Activated naive CD8-positive, alpha-beta T cell treated with anti-CD3 and anti-CD28 coated beads, Interleukin-2, amount 50 U/mL, for 24 hours (primary cell): Measurements from ENCODE around the gene DZIP3.
A peak's percentile ranks its signal among the peaks of the same experiment; 100 is the strongest.
"Not testable (repeated sequence)": the region's sequence is repeated elsewhere in the genome, so short reads cannot be mapped to it uniquely, and the experiment has no call there.

Experiments
- ATAC-seq: fragments of 150-1000 bp; cut with Tn5 transposase; one replicate; pipeline ENCODE4 v1.10.0; 2021
- DNase-seq: peaks from one replicate; pipeline ENCODE4 v3.0.0; 2021
- H3K27ac Mint-ChIP-seq: one replicate; pipeline ENCODE4 v1.8.0; 2021; ENCODE audit warnings: mild to moderate bottlenecking, mixed read lengths
- H3K27me3 Mint-ChIP-seq: one replicate; pipeline ENCODE4 v1.8.0; 2021; ENCODE audit warnings: mixed read lengths
- H3K36me3 Mint-ChIP-seq: one replicate; pipeline ENCODE4 v1.8.0; 2021; ENCODE audit warnings: low read depth, mixed read lengths
- H3K4me1 Mint-ChIP-seq: one replicate; pipeline ENCODE4 v1.8.0; 2021; ENCODE audit warnings: mixed read lengths
- H3K4me3 Mint-ChIP-seq: one replicate; pipeline ENCODE4 v1.8.0; 2021; ENCODE audit warnings: mild to moderate bottlenecking, moderate library complexity, mixed read lengths
- H3K9me3 Mint-ChIP-seq: one replicate; pipeline ENCODE4 v1.8.0; 2021; ENCODE audit warnings: mixed read lengths

DZIP3 gene

DNA sequence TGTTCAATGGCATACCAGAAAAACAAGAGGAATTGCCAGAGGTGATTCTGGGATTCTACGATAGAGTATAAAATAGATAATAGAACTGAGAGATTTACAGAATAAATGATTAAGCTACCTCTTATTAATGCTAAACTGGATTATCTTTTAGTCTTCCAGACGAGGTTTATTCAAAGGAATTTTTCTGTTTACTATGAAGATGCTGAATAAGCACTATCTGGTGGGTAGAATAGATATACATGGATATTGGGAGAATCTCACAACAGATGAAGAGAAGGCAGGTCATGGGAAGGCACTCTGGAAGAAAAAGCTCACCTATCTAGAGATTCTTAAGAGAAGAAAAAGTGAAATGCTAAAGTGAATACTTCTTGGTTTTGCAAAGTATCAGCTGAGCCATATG is 11.5 kb upstream of the DZIP3 start:
- Mint-ChIP-seq H3K4me3 (no peak overlapping the region), H3K4me1 (peaks cover 7% of the 10 kb centered on the region), H3K27me3 (no peaks in the 10 kb centered on the region), H3K9me3 (peaks cover 10% of the 10 kb centered on the region), H3K27ac (no peak overlapping the region), H3K36me3 (peaks cover 56% of the 10 kb centered on the region)
- DNase-seq (no peak), ATAC-seq (no peak)

DNA sequence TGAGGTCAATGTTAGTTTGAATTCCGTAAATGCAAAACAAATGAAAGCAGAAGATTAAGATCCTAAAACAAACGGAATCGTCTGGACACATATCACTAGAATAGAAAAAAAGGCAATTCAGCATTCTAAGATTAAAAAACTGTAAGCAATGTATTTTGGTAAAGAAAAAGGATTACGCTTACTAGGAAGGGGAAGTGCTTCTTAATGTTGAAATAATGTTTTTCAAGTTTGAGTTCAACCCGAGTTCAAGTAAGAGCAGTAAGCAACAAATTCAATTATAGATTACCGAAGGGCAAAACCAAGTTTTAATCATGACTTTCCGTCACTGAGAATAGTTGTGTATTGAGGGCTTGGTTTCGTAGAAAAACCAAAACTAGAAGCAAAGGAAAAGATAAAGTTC is 921 bp upstream of the DZIP3 start:
- no peak for ATAC-seq
- H3K27ac Mint-ChIP-seq: peak overlapping the region; percentile 98
- no peak for DNase-seq
- H3K4me1 Mint-ChIP-seq: peaks cover 43% of the 10 kb centered on the region
- peaks cover 27% of the 10 kb centered on the region for H3K36me3 Mint-ChIP-seq
- H3K4me3 Mint-ChIP-seq: peak overlapping the region; percentile 98
- no peaks in the 10 kb centered on the region for H3K27me3 Mint-ChIP-seq
- no peaks in the 10 kb centered on the region for H3K9me3 Mint-ChIP-seq

DNA sequence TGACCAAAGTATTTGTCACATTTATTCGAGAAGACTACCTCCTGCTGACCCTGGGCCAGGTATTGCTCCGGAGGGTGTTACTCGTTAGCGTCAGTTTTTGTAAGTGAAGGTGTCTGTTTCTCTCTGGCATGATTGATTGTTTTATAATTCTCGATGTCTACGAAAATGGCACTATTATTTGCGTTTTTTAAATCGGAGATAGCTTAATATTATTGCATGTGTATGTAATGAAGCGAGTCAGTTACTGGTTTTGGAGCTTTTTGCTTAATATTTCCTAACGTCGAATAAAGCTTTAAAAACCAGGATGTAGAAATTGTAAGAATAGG is 439 bp downstream of the DZIP3 start:
- Mint-ChIP-seq H3K36me3 (peaks cover 18% of the 10 kb centered on the region), H3K27me3 (no peaks in the 10 kb centered on the region), H3K4me3 (peak overlapping the region; percentile 98), H3K9me3 (no peaks in the 10 kb centered on the region), H3K27ac (peak overlapping the region; percentile 98), H3K4me1 (peaks cover 43% of the 10 kb centered on the region)
- DNase-seq (no peak), ATAC-seq (no peak)

DNA sequence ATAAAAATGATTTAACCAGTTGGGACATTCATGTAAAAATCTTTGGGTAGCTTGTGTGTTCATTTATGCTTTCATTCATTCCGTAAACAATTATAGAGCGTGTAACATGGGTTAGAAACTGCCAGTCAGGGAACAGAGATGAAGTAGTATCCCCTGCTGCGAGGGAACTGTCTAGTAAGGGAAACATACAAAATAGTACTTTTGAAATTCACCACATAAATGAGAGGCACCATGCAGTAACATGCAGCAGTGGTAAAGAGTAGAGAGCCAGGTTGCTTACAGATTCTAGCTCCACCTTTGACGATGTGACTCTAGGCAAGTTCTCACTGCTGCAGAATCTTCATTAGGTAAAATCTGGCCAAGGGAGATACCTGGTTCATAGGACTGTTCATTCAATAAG is 938 bp downstream of the DZIP3 start:
- ATAC-seq (no peak), DNase-seq (no peak)
- Mint-ChIP-seq H3K4me1 (peaks cover 43% of the 10 kb centered on the region), H3K27ac (peak overlapping the region; percentile 98), H3K4me3 (peak overlapping the region; percentile 98), H3K9me3 (no peaks in the 10 kb centered on the region), H3K27me3 (no peaks in the 10 kb centered on the region), H3K36me3 (peaks cover 15% of the 10 kb centered on the region)

DNA sequence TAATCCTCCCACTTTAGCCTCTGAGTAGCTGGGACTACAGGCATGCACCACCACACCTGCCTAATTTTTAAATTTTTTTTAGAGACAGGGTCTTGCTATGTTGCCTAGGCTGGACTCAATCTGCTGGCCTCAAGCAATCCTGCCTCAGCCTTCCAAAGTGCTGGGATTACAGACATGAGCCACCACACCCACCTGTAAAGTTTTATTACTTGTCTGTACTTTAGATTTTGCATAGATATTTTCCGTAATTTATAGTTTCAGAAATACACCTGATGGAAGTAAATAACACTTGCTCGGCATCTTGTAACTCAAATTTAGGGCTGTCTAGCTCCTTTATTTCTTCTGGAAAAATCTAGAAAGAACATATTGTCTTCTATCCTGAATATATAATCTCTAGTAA is 5.8 kb downstream of the DZIP3 start:
- Mint-ChIP-seq H3K4me3 (no peak overlapping the region), H3K36me3 (no peaks in the 10 kb centered on the region), H3K27ac (no peak overlapping the region), H3K27me3 (no peaks in the 10 kb centered on the region), H3K9me3 (no peaks in the 10 kb centered on the region), H3K4me1 (peaks cover 33% of the 10 kb centered on the region)
- DNase-seq: no peak
- ATAC-seq: no peak

DNA sequence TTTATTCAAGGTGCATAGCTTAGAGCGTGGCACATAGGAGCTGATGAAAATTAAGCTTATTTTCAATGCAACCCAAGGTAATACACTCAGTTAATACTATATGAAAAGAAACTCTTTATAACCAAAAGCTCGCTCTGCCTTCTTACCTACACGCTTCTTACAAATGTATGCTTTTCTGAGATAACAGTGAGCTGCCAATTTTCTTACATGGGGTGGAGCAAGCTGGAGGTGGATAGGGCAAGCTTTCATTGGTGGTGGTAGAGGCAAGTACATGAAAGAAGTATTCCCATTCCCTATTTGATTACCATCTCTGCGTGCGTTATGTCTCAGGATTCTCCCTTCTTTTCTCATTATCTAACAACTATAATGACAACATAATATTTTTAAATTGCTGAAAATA is 8.9 kb downstream of the DZIP3 start:
- Mint-ChIP-seq H3K9me3 (no peaks in the 10 kb centered on the region), H3K4me1 (peaks cover 36% of the 10 kb centered on the region), H3K4me3 (no peak overlapping the region), H3K27me3 (no peaks in the 10 kb centered on the region), H3K27ac (no peak overlapping the region), H3K36me3 (peaks cover 4% of the 10 kb centered on the region)
- ATAC-seq: no peak
- DNase-seq: no peak

DNA sequence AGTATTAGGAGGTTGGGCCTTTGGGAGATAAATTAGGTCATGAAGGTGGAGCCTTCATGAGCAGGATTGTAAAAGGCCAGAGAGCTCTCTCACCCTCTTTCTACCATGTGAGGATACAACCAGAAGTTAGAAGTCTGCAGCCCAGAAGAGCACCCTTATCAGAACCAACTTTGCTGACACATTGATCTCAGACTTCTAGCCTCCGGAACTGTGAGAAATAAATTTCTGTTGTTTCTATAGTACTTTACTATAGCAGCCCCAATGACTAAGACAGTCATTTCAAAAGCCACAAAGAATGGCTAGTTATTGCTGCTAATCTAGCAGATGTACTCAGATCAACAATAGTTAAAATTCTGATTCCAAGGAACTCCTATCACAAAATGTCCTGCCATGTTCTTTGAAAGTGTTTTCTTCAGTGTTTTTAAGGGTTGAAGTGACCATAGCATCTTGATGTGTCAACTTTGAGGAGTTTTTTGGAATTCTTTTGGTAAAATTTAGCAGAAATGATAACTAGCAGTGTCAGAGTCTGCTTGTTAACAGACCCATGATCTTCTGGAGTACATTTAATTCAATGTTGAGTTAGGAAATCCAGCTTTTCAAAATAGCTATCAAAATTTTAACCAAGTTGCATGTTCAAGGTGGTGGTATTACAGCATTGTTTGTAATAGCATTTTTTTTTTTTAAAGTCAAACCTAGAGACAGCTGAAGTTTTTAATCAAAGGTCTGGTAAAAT is 10.3 kb downstream of the DZIP3 start:
- Mint-ChIP-seq H3K36me3 (peaks cover 4% of the 10 kb centered on the region), H3K9me3 (no peaks in the 10 kb centered on the region), H3K27ac (no peak overlapping the region), H3K27me3 (no peaks in the 10 kb centered on the region), H3K4me3 (no peak overlapping the region), H3K4me1 (peaks cover 50% of the 10 kb centered on the region)
- ATAC-seq (peak; percentile 33), DNase-seq (no peak)

DNA sequence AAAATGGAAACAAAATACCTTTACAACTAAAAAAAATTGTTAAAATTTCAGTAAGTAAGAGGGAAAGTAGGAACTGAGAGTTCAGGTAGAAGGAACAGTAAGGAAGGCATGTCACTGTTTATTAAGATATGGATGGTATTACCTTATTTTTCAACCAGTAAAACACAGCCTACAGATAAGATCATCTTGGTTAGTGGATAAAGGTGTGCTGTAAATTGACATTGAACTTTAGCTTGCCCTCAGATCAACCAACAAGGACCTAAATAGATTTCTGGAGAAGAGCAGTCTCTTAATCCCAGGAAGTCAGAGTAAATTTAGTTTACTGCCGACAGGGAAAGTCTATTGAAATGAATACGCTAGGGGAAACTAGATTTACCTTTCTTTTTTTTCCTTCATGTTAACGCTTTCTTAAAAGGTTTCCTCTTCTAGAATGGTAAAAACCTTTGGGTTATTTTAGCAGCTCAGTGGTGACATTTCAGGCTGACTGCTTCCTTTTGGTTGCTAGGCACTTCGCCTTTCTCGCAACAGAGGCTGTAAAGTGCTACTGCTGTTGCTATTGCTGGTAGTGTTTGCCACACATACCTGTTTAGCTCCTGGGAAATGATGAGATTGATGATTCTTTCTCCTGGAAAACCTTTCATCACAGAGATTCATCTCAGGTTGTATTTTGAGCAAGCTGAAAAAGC is 12.9 kb downstream of the DZIP3 start:
- peak; percentile 75 for ATAC-seq
- H3K4me1 Mint-ChIP-seq: peaks cover 50% of the 10 kb centered on the region
- peak overlapping the region; percentile 80 for H3K27ac Mint-ChIP-seq
- no peaks in the 10 kb centered on the region for H3K27me3 Mint-ChIP-seq
- H3K9me3 Mint-ChIP-seq: no peaks in the 10 kb centered on the region
- DNase-seq: peak; percentile 29
- H3K4me3 Mint-ChIP-seq: peak overlapping the region; percentile 59
- peaks cover 4% of the 10 kb centered on the region for H3K36me3 Mint-ChIP-seq

DNA sequence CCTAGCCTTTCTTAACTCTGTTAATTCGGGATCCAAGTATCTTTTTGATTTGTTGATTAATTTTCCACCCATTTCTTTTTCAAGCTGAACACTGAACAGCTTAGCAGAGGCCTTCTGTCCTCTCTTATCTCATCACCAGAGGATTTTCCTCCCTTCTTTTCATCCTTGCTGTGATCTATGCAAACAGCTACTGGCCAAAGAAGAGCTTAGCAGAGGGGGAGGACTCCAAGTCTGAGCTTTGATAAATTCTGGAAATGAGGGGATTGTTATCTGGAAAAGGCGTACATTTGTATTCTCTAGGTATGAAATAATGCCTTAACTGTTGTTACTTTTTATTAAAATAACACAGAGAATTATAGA is 13.4 kb downstream of the DZIP3 start:
- no peaks in the 10 kb centered on the region for H3K27me3 Mint-ChIP-seq
- peak overlapping the region; percentile 80 for H3K27ac Mint-ChIP-seq
- H3K4me1 Mint-ChIP-seq: peaks cover 49% of the 10 kb centered on the region
- H3K9me3 Mint-ChIP-seq: no peaks in the 10 kb centered on the region
- peaks cover 4% of the 10 kb centered on the region for H3K36me3 Mint-ChIP-seq
- peak; percentile 29 for ATAC-seq
- DNase-seq: no peak
- H3K4me3 Mint-ChIP-seq: peak overlapping the region; percentile 59

DNA sequence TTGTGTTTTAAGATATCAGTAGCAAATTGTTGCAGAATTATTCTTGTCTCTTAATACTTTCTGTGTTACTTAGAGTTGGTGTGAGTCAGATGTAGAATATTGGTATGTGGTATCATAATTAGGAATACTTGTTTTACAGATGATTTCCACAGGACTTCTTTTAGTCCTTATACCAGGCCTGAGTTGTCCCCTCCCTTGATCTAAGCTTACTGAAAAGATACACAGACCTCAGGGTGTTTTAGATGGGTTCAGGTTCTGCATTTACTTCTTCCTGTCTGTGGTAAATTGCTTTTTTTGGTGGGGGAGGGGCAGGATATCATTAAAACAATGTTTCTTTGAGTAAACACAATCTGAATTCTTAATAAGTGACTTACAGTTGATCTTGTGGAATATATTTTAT is 14.2 kb downstream of the DZIP3 start:
- Mint-ChIP-seq H3K4me3 (peak overlapping the region; percentile 35), H3K4me1 (peaks cover 49% of the 10 kb centered on the region), H3K27ac (peak overlapping the region; percentile 56), H3K36me3 (peaks cover 4% of the 10 kb centered on the region), H3K27me3 (no peaks in the 10 kb centered on the region), H3K9me3 (no peaks in the 10 kb centered on the region)
- DNase-seq (no peak), ATAC-seq (no peak)

DNA sequence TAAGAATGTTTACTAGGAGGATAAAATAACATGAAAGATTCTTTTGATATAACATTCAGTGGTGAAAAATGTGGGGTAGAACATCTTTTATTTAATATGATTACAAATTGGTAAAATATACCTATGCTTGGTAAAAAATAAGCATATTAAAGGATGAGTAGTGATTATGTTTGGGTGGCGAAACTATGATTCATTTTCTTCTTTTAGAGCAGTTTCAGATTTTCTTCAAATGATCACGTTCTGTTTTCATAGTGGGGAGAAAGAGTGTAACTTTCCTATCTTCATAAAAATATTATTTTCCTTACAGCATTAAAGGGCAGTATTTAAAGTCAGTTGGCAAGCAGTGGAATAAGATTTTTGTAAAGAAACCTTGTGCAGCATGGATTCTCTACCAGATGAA is 15.5 kb downstream of the DZIP3 start:
- peak overlapping the region; percentile 36 for H3K27ac Mint-ChIP-seq
- no peaks in the 10 kb centered on the region for H3K9me3 Mint-ChIP-seq
- H3K27me3 Mint-ChIP-seq: no peaks in the 10 kb centered on the region
- ATAC-seq (no peak), DNase-seq (no peak)
- peaks cover 4% of the 10 kb centered on the region for H3K36me3 Mint-ChIP-seq
- no peak overlapping the region for H3K4me3 Mint-ChIP-seq
- H3K4me1 Mint-ChIP-seq: peaks cover 46% of the 10 kb centered on the region

DNA sequence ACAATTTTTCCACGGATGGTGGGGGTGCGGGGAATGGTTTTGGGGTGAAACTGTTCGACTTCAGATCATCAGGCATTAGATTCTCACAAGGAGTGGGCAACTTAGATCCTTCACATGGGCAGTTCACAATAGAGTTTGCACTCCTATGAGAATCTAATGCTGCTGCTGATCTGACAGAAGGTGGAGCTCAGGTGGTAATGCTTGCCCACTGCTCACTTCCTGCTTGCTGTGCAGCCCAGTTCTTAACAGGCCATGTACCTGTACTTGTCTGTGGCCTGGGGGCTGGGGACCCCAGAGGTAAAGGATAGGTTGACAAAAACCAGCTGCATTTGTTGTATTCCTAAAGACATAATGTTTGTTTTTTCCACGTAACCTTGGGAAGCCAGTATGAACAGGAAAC is 16.0 kb downstream of the DZIP3 start:
- Mint-ChIP-seq H3K36me3 (peaks cover 4% of the 10 kb centered on the region), H3K27ac (peak overlapping the region; percentile 36), H3K4me3 (no peak overlapping the region)

DNA sequence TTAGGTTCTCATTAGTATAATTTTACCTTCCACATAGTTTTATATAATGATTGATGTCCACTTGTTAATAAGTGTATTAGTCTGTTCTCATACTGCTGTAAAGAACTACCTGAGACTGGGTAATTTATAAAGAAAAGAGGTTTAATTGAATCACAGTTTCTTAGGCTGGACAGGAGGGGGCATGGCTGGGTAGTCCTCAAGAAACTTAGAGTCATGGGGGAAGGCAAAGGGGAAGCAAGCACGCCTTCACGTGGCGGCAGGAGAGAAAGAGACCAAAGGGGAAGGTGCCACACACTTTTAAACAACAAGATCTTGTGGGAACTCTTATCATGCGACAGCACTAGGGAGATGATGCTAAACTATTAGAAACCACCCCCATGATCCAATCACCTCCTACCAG is 19.2 kb downstream of the DZIP3 start:
- H3K9me3 Mint-ChIP-seq: no peaks in the 10 kb centered on the region
- H3K27me3 Mint-ChIP-seq: no peaks in the 10 kb centered on the region
- no peak overlapping the region for H3K4me3 Mint-ChIP-seq
- H3K4me1 Mint-ChIP-seq: peaks cover 24% of the 10 kb centered on the region
- no peak for DNase-seq
- ATAC-seq: no peak
- H3K27ac Mint-ChIP-seq: no peak overlapping the region
- H3K36me3 Mint-ChIP-seq: peaks cover 3% of the 10 kb centered on the region

More for the DNA sequence above, 16.0 kb downstream of the DZIP3 start:
- Mint-ChIP-seq H3K27me3 (no peaks in the 10 kb centered on the region), H3K9me3 (no peaks in the 10 kb centered on the region), H3K4me1 (peaks cover 46% of the 10 kb centered on the region)
- DNase-seq (no peak), ATAC-seq (no peak)

DNA sequence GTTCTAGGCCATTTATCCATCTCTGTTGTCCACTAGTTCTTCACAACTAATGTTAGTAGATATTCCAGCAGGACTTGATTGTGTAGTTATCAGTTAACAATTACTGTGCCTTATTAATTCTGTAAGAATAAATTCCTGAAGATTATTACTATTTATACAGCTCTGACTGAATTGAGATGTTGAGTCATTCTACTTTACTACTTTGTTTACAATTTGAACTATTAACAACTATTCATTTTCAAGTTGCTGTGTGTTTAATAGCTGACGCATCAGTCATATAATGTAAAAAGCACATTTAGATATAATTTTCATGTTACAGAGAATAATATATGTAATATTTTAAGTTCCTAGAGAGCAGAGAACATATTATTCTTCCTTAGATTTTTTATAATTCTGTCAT is 21.1 kb downstream of the DZIP3 start:
- no peak for DNase-seq
- peaks cover 5% of the 10 kb centered on the region for H3K4me1 Mint-ChIP-seq
- no peaks in the 10 kb centered on the region for H3K27me3 Mint-ChIP-seq
- no peak for ATAC-seq
- H3K36me3 Mint-ChIP-seq: peaks cover 3% of the 10 kb centered on the region
- H3K9me3 Mint-ChIP-seq: no peaks in the 10 kb centered on the region
- no peak overlapping the region for H3K4me3 Mint-ChIP-seq
- H3K27ac Mint-ChIP-seq: no peak overlapping the region

DNA sequence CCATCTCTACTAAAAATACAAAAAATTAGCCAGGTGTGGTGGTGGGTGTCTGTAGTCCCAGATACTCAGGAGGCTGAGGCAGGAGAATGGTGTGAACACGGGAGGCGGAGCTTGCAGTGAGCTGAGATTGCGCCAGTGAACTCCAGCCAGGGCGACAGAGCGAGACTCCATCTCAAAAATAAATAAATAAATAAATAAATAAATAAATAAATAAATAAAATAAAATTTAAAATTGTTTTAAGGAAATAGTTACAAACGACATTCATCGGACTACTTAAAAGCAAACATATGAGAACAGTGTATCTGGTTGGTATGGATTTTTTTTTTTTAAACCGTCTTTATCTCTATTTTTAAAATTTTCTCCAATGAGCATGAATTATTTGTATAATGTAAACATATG is 26.6 kb downstream of the DZIP3 start:
- H3K27ac Mint-ChIP-seq, H3K4me3 Mint-ChIP-seq, H3K9me3 Mint-ChIP-seq, DNase-seq, H3K4me1 Mint-ChIP-seq, H3K36me3 Mint-ChIP-seq, ATAC-seq, H3K27me3 Mint-ChIP-seq: not testable (repeated sequence)
